ENCODE data around the gene ECPAS.
A peak's percentile ranks its signal among the peaks of the same experiment; 100 is the strongest.
"Not testable (repeated sequence)": the region's sequence is repeated elsewhere in the genome, so short reads cannot be mapped to it uniquely, and the experiment has no call there.

Gene ECPAS

GRCh38 chr9:111483858-111484571 is at the start of gene ECPAS:
ECPAS (minus strand) TSS chr9:111484383; CDS start chr9:111472918, 11,465 bp downstream.
- peak; percentile 84 for DNase-seq
- peak within 1 kb of the TSS; percentile 94 for H3K27ac Mint-ChIP-seq
- peak within 1 kb of the TSS; percentile 85 for H3K4me3 Mint-ChIP-seq
- peaks cover 33% of the 10 kb centered on the region for H3K4me1 Mint-ChIP-seq (ENCODE audit: low read depth)
- peaks cover 2% of the 10 kb centered on the region for H3K27me3 Mint-ChIP-seq
- H3K36me3 Mint-ChIP-seq (ENCODE audit: low read depth), result peaks cover 22% of the 10 kb centered on the region
- no peaks in the 10 kb centered on the region for H3K9me3 Mint-ChIP-seq

GRCh38 chr9:111533099-111533790 is 49.1 kb upstream of the ECPAS start:
- no peak overlapping the region for H3K4me3 Mint-ChIP-seq
- no peaks in the 10 kb centered on the region for H3K27me3 Mint-ChIP-seq
- H3K36me3 Mint-ChIP-seq (ENCODE audit: low read depth), result peaks cover 87% of the 10 kb centered on the region

GRCh38 chr9:111531716-111532115 is 47.5 kb upstream of the ECPAS start:
- Mint-ChIP-seq H3K36me3 (ENCODE audit: low read depth) (peaks cover 83% of the 10 kb centered on the region), H3K9me3 (peaks cover 26% of the 10 kb centered on the region), H3K4me3 (no peak overlapping the region), H3K27ac (no peak overlapping the region), H3K4me1 (ENCODE audit: low read depth) (peaks cover 6% of the 10 kb centered on the region), H3K27me3 (no peaks in the 10 kb centered on the region)
- no peak for DNase-seq

More at GRCh38 chr9:111533099-111533790, 49.1 kb upstream of the ECPAS start:
- Mint-ChIP-seq H3K9me3 (peaks cover 32% of the 10 kb centered on the region), H3K27ac (no peak overlapping the region), H3K4me1 (ENCODE audit: low read depth) (no peaks in the 10 kb centered on the region)
- no peak for DNase-seq

GRCh38 chr9:111529787-111530186 is 45.6 kb upstream of the ECPAS start:
- DNase-seq, result no peak
- no peaks in the 10 kb centered on the region for H3K27me3 Mint-ChIP-seq
- H3K4me3 Mint-ChIP-seq, result no peak overlapping the region
- H3K27ac Mint-ChIP-seq, result no peak overlapping the region
- peaks cover 22% of the 10 kb centered on the region for H3K9me3 Mint-ChIP-seq
- peaks cover 22% of the 10 kb centered on the region for H3K4me1 Mint-ChIP-seq (ENCODE audit: low read depth)
- H3K36me3 Mint-ChIP-seq (ENCODE audit: low read depth), result peaks cover 77% of the 10 kb centered on the region

- no peak for DNase-seq
- Mint-ChIP-seq H3K4me1 (ENCODE audit: low read depth) (peaks cover 28% of the 10 kb centered on the region), H3K4me3 (no peak overlapping the region), H3K36me3 (ENCODE audit: low read depth) (peaks cover 53% of the 10 kb centered on the region), H3K9me3 (peaks cover 7% of the 10 kb centered on the region), H3K27me3 (no peaks in the 10 kb centered on the region), H3K27ac (no peak overlapping the region)
Measured at GRCh38 chr9:111527347-111527746, 43.2 kb upstream of the ECPAS start.

GRCh38 chr9:111525056-111525977 is 41.1 kb upstream of the ECPAS start, which contains the start of gene ZNF483:
ZNF483 (plus strand) TSS chr9:111525179; CDS start chr9:111527396, 2,217 bp downstream.
- peak within 1 kb of the TSS; percentile 86 for H3K4me3 Mint-ChIP-seq
- H3K27ac Mint-ChIP-seq, result peak within 1 kb of the TSS; percentile 90
- H3K4me1 Mint-ChIP-seq (ENCODE audit: low read depth), result peaks cover 28% of the 10 kb centered on the region
- H3K9me3 Mint-ChIP-seq, result peaks cover 4% of the 10 kb centered on the region
- no peaks in the 10 kb centered on the region for H3K27me3 Mint-ChIP-seq
- peak; percentile 83 for DNase-seq
- H3K36me3 Mint-ChIP-seq (ENCODE audit: low read depth), result peaks cover 38% of the 10 kb centered on the region

- no peak for DNase-seq
- peak overlapping the region; percentile 86 for H3K4me3 Mint-ChIP-seq
- no peaks in the 10 kb centered on the region for H3K27me3 Mint-ChIP-seq
- peak overlapping the region; percentile 90 for H3K27ac Mint-ChIP-seq
- peaks cover 32% of the 10 kb centered on the region for H3K36me3 Mint-ChIP-seq (ENCODE audit: low read depth)
- H3K9me3 Mint-ChIP-seq, result peaks cover 4% of the 10 kb centered on the region
- peaks cover 28% of the 10 kb centered on the region for H3K4me1 Mint-ChIP-seq (ENCODE audit: low read depth)
Measured at GRCh38 chr9:111524731-111525055, 40.5 kb upstream of the ECPAS start.

GRCh38 chr9:111516061-111516465 is 31.9 kb upstream of the ECPAS start:
- H3K27ac Mint-ChIP-seq, result no peak overlapping the region
- peaks cover 2% of the 10 kb centered on the region for H3K9me3 Mint-ChIP-seq
- no peaks in the 10 kb centered on the region for H3K27me3 Mint-ChIP-seq
- no peak for DNase-seq
- no peak overlapping the region for H3K4me3 Mint-ChIP-seq
- H3K36me3 Mint-ChIP-seq (ENCODE audit: low read depth), result no peaks in the 10 kb centered on the region
- H3K4me1 Mint-ChIP-seq (ENCODE audit: low read depth), result no peaks in the 10 kb centered on the region

- H3K27me3 Mint-ChIP-seq, result no peaks in the 10 kb centered on the region
- no peak overlapping the region for H3K27ac Mint-ChIP-seq
- no peaks in the 10 kb centered on the region for H3K36me3 Mint-ChIP-seq (ENCODE audit: low read depth)
- peaks cover 3% of the 10 kb centered on the region for H3K4me1 Mint-ChIP-seq (ENCODE audit: low read depth)
- DNase-seq, result no peak
- peaks cover 5% of the 10 kb centered on the region for H3K9me3 Mint-ChIP-seq
- no peak overlapping the region for H3K4me3 Mint-ChIP-seq
Measured at GRCh38 chr9:111514967-111515366, 30.8 kb upstream of the ECPAS start.

GRCh38 chr9:111511581-111511980 is 27.4 kb upstream of the ECPAS start:
- not testable (repeated sequence) for H3K27ac Mint-ChIP-seq; H3K4me1 Mint-ChIP-seq (ENCODE audit: low read depth); H3K4me3 Mint-ChIP-seq; H3K9me3 Mint-ChIP-seq; DNase-seq; H3K27me3 Mint-ChIP-seq; H3K36me3 Mint-ChIP-seq (ENCODE audit: low read depth)

GRCh38 chr9:111502506-111502905 is 18.3 kb upstream of the ECPAS start:
- Mint-ChIP-seq H3K27ac (no peak overlapping the region), H3K9me3 (no peaks in the 10 kb centered on the region), H3K4me1 (ENCODE audit: low read depth) (peaks cover 5% of the 10 kb centered on the region), H3K4me3 (no peak overlapping the region), H3K27me3 (no peaks in the 10 kb centered on the region), H3K36me3 (ENCODE audit: low read depth) (no peaks in the 10 kb centered on the region)
- DNase-seq, result no peak

- Mint-ChIP-seq H3K4me1 (ENCODE audit: low read depth) (peaks cover 5% of the 10 kb centered on the region), H3K27me3 (no peaks in the 10 kb centered on the region)
- no peak for DNase-seq
Measured at GRCh38 chr9:111501648-111502047, 17.5 kb upstream of the ECPAS start.

GRCh38 chr9:111501005-111501562 is 16.9 kb upstream of the ECPAS start:
- peaks cover 5% of the 10 kb centered on the region for H3K4me1 Mint-ChIP-seq (ENCODE audit: low read depth)
- H3K36me3 Mint-ChIP-seq (ENCODE audit: low read depth), result no peaks in the 10 kb centered on the region
- H3K27ac Mint-ChIP-seq, result no peak overlapping the region
- no peak overlapping the region for H3K4me3 Mint-ChIP-seq
- no peak for DNase-seq
- no peaks in the 10 kb centered on the region for H3K9me3 Mint-ChIP-seq
- H3K27me3 Mint-ChIP-seq, result no peaks in the 10 kb centered on the region

More at GRCh38 chr9:111501648-111502047, 17.5 kb upstream of the ECPAS start:
- no peak overlapping the region for H3K27ac Mint-ChIP-seq
- H3K4me3 Mint-ChIP-seq, result no peak overlapping the region
- H3K9me3 Mint-ChIP-seq, result no peaks in the 10 kb centered on the region
- no peaks in the 10 kb centered on the region for H3K36me3 Mint-ChIP-seq (ENCODE audit: low read depth)

GRCh38 chr9:111497196-111497595 is 13.0 kb upstream of the ECPAS start:
- H3K27ac Mint-ChIP-seq; H3K9me3 Mint-ChIP-seq; H3K27me3 Mint-ChIP-seq; DNase-seq; H3K4me3 Mint-ChIP-seq; H3K36me3 Mint-ChIP-seq (ENCODE audit: low read depth); H3K4me1 Mint-ChIP-seq (ENCODE audit: low read depth): not testable (repeated sequence)
